Measurements from ENCODE around the gene GTF2A2. TPM values are rescaled to one million over a fixed set of nuclear protein-coding genes. Genes with fewer than 3 reads are reported as not detected.
"Not testable (repeated sequence)": the region's sequence is repeated elsewhere in the genome, so short reads cannot be mapped to it uniquely, and the experiment has no call there.

Gene GTF2A2
- total RNA-seq, 1 experiment from 2014 or later = 93.7 TPM

- no peak for DNase-seq
- no TSS peak for BruUV-seq (replicated peaks)
- CTCF ChIA-PET = interaction anchor here (0.7 kb wide), 1 partner anchor 252 kb away, joined by 4 read pairs; no protein-coding TSS in a partner anchor
- Mint-ChIP-seq H3K27ac (ENCODE audit: unreplicated experiment) (no peak overlapping the region), H3K4me1 (ENCODE audit: low read depth, unreplicated experiment) (no peaks in the 10 kb centered on the region), H3K27me3 (ENCODE audit: unreplicated experiment) (no peaks in the 10 kb centered on the region), H3K4me3 (ENCODE audit: low read depth, unreplicated experiment) (no peak overlapping the region), H3K36me3 (ENCODE audit: insufficient read depth, unreplicated experiment) (peaks cover 32% of the 10 kb centered on the region), H3K9me3 (ENCODE audit: low read depth, unreplicated experiment) (no peaks in the 10 kb centered on the region)
- TF ChIP-seq, protein P1, sequence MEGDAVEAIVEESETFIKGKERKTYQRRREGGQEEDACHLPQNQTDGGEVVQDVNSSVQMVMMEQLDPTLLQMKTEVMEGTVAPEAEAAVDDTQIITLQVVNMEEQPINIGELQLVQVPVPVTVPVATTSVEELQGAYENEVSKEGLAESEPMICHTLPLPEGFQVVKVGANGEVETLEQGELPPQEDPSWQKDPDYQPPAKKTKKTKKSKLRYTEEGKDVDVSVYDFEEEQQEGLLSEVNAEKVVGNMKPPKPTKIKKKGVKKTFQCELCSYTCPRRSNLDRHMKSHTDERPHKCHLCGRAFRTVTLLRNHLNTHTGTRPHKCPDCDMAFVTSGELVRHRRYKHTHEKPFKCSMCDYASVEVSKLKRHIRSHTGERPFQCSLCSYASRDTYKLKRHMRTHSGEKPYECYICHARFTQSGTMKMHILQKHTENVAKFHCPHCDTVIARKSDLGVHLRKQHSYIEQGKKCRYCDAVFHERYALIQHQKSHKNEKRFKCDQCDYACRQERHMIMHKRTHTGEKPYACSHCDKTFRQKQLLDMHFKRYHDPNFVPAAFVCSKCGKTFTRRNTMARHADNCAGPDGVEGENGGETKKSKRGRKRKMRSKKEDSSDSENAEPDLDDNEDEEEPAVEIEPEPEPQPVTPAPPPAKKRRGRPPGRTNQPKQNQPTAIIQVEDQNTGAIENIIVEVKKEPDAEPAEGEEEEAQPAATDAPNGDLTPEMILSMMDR (IDR thresholded peaks at IDR 0.05; ENCODE audit: unreplicated experiment) = no peak
- intact Hi-C loops (cut with micrococcal nuclease; ENCODE audit: unreplicated experiment) = loop anchor here (5.0 kb wide), 1 partner anchor 779 kb away; no protein-coding TSS in a partner anchor
Observed at GRCh38 chr15:59646277-59646676, 11.0 kb downstream of the GTF2A2 start.

- CTCF ChIA-PET = interaction anchor here (0.6 to 0.7 kb wide), 2 partner anchors 252 to 853 kb away, joined by 4 read pairs; no protein-coding TSS in a partner anchor
- intact Hi-C loops (cut with micrococcal nuclease; ENCODE audit: unreplicated experiment) = loop anchor here (5.0 kb wide), 1 partner anchor 779 kb away; no protein-coding TSS in a partner anchor
- not testable (repeated sequence) for H3K27me3 Mint-ChIP-seq (ENCODE audit: unreplicated experiment)
Observed at GRCh38 chr15:59645812-59646211, 11.5 kb downstream of the GTF2A2 start.

GRCh38 chr15:59644756-59645155 is 12.6 kb downstream of the GTF2A2 start:
- Mint-ChIP-seq H3K4me3 (ENCODE audit: low read depth, unreplicated experiment) (no peak overlapping the region), H3K4me1 (ENCODE audit: low read depth, unreplicated experiment) (no peaks in the 10 kb centered on the region), H3K27ac (ENCODE audit: unreplicated experiment) (no peak overlapping the region), H3K27me3 (ENCODE audit: unreplicated experiment) (no peaks in the 10 kb centered on the region), H3K36me3 (ENCODE audit: insufficient read depth, unreplicated experiment) (peaks cover 29% of the 10 kb centered on the region), H3K9me3 (ENCODE audit: low read depth, unreplicated experiment) (no peaks in the 10 kb centered on the region)
- no peak for DNase-seq
- TF ChIP-seq, protein P1 (IDR thresholded peaks at IDR 0.05; ENCODE audit: unreplicated experiment) = no peak
- CTCF ChIA-PET = interaction anchor here (0.6 kb wide), 1 partner anchor 36 kb away, joined by 3 read pairs; no protein-coding TSS in a partner anchor
- intact Hi-C loops (cut with micrococcal nuclease; ENCODE audit: unreplicated experiment) = loop anchor here (5.0 kb wide), 1 partner anchor 777 kb away; no protein-coding TSS in a partner anchor
- no TSS peak for BruUV-seq (replicated peaks)

More at GRCh38 chr15:59645812-59646211, 11.5 kb downstream of the GTF2A2 start:
- peaks cover 37% of the 10 kb centered on the region for H3K36me3 Mint-ChIP-seq (ENCODE audit: insufficient read depth, unreplicated experiment)
- BruUV-seq (replicated peaks); H3K4me1 Mint-ChIP-seq (ENCODE audit: low read depth, unreplicated experiment); H3K27ac Mint-ChIP-seq (ENCODE audit: unreplicated experiment); DNase-seq; H3K9me3 Mint-ChIP-seq (ENCODE audit: low read depth, unreplicated experiment); H3K4me3 Mint-ChIP-seq (ENCODE audit: low read depth, unreplicated experiment): not testable (repeated sequence)

GRCh38 chr15:59642351-59642750 is 15.0 kb downstream of the GTF2A2 start:
- no peaks in the 10 kb centered on the region for H3K4me1 Mint-ChIP-seq (ENCODE audit: low read depth, unreplicated experiment)
- H3K27me3 Mint-ChIP-seq (ENCODE audit: unreplicated experiment) = no peaks in the 10 kb centered on the region
- intact Hi-C loops (cut with micrococcal nuclease; ENCODE audit: unreplicated experiment) = no loop called here

GRCh38 chr15:59637507-59637906 is 19.8 kb downstream of the GTF2A2 start:
- not testable (repeated sequence) for DNase-seq; H3K27me3 Mint-ChIP-seq (ENCODE audit: unreplicated experiment)
- CTCF ChIA-PET = interaction anchor here (0.6 to 1.7 kb wide), 3 partner anchors 104 to 887 kb away, joined by 3 to 8 read pairs (median 8); no protein-coding TSS in a partner anchor

More at GRCh38 chr15:59642351-59642750, 15.0 kb downstream of the GTF2A2 start:
- Mint-ChIP-seq H3K9me3 (ENCODE audit: low read depth, unreplicated experiment) (no peaks in the 10 kb centered on the region), H3K27ac (ENCODE audit: unreplicated experiment) (no peak overlapping the region), H3K36me3 (ENCODE audit: insufficient read depth, unreplicated experiment) (peaks cover 34% of the 10 kb centered on the region), H3K4me3 (ENCODE audit: low read depth, unreplicated experiment) (no peak overlapping the region)
- no peak for DNase-seq
- CTCF ChIA-PET = interaction anchor here (0.6 to 1.5 kb wide), 3 partner anchors 9 to 109 kb away, joined by 3 to 4 read pairs (median 3); no protein-coding TSS in a partner anchor
- TF ChIP-seq, protein P1 (IDR thresholded peaks at IDR 0.05; ENCODE audit: unreplicated experiment) = no peak
- no TSS peak for BruUV-seq (replicated peaks)

More at GRCh38 chr15:59637507-59637906, 19.8 kb downstream of the GTF2A2 start:
- BruUV-seq (replicated peaks); H3K27ac Mint-ChIP-seq (ENCODE audit: unreplicated experiment); H3K4me1 Mint-ChIP-seq (ENCODE audit: low read depth, unreplicated experiment); H3K4me3 Mint-ChIP-seq (ENCODE audit: low read depth, unreplicated experiment); H3K9me3 Mint-ChIP-seq (ENCODE audit: low read depth, unreplicated experiment): not testable (repeated sequence)
- peaks cover 15% of the 10 kb centered on the region for H3K36me3 Mint-ChIP-seq (ENCODE audit: insufficient read depth, unreplicated experiment)
- intact Hi-C loops (cut with micrococcal nuclease; ENCODE audit: unreplicated experiment) = loop anchor here (5.0 kb wide), 1 partner anchor 105 kb away; no protein-coding TSS in a partner anchor

Data from Calu3 (cell line).